ENCODE results near the gene IGFLR1. TPM values are rescaled to one million over a fixed set of nuclear protein-coding genes. Genes with fewer than 3 reads are reported as not detected.

Gene IGFLR1
- total and polyA plus RNA-seq, 2 of the 8 experiments (the other 6 are each of a cell fraction or from before 2014, with no cell fraction given) = 8.4 to 28.9 TPM

DNA sequence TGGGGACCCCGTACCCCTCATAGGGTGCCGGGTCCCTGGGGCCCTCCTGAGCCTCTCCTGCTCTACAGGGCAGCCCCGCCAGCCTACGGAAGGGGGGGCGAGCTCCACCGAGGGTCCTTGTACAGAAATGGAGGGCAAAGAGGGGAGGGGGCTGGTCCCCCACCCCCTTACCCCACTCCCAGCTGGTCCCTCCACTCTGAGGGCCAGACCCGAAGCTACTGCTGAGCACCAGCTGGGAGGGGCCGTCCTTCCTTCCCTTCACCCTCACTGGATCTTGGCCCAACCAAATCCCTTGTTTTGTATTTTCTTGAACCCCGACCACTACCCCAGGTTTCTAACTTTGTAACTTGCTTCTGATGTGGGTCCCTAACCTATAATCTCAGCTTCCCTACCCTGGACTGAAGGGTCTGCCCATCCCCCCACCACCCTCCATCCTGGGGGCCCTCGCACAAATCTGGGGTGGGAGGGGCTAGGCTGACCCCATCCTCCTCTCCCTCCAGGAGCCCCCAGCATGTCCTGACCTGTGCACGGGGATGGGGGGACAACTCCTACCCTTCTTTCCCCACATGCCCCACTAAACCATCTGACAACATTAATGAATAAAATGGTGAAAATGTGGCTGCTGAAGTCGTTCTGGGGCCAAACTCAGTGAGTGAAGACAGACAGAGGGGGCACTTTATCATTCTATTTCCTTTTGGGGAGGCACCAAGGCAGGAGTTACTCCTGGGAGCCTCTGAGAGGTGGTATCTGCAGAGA, 46.1 kb upstream of the IGFLR1 start:
- Histone ChIP-seq H3K4me2 (ENCODE audit: insufficient read depth in 1 of 2, low read depth in 2 of 2, low read length in 2 of 2) (no peak overlapping the region), H4K8ac (ENCODE audit: extremely low read depth, insufficient read depth, low read length) (no peak overlapping the region), H3K27ac (ENCODE audit: low read depth, low read length) (no peak overlapping the region), H3K27me3 (replicated peaks in 1 of 4; ENCODE audit: control insufficient read depth in 3 of 4, extremely low read depth in 1 of 4, insufficient read depth in 3 of 4, low read length in 3 of 4) (no peaks in the 10 kb centered on the region; a peak in 1 of 7 replicates), H2AFZ (ENCODE audit: low read length) (no peak overlapping the region), H3K4me1 (replicated peaks in 1 of 4; ENCODE audit: control insufficient read depth in 3 of 4, insufficient read depth in 4 of 4, low read length in 3 of 4) (peaks cover 0 to 10% (median 4%) of the 10 kb centered on the region in 4 experiments; a peak in 5 of 7 replicates), H2BK5ac (ENCODE audit: low read depth, low read length) (no peak overlapping the region), H3K4ac (replicated peaks; ENCODE audit: insufficient read length, low read depth, low read length) (no peak overlapping the region), H2BK15ac (ENCODE audit: low read length) (no peak overlapping the region), H4K5ac (ENCODE audit: insufficient read length, low read depth, low read length) (no peak overlapping the region), H3K36me3 (ENCODE audit: control insufficient read depth in 2 of 4, insufficient read depth in 4 of 4, low read length in 3 of 4) (no peaks in the 10 kb centered on the region), H3K56ac (replicated peaks; ENCODE audit: insufficient read length, low read depth, low read length) (no peak overlapping the region), H3K79me1 (ENCODE audit: low read depth, low read length) (no peaks in the 10 kb centered on the region), H3K18ac (ENCODE audit: extremely low read depth, low read length) (no peak overlapping the region), H2BK20ac (ENCODE audit: low read length) (no peak overlapping the region), H4K91ac (replicated peaks; ENCODE audit: insufficient read length, low read length) (no peak overlapping the region), H3K23ac (ENCODE audit: insufficient read length) (no peak overlapping the region), H3K9ac (replicated peaks in 1 of 4; ENCODE audit: extremely low read depth in 1 of 4, low read depth in 3 of 4, low read length in 3 of 4) (no peak overlapping the region), H2AK5ac (ENCODE audit: low read depth, low read length) (no peak overlapping the region), H3K23me2 (ENCODE audit: low read depth, low read length) (peaks cover 11% of the 10 kb centered on the region), H4K20me1 (replicated peaks in 1 of 2; ENCODE audit: control insufficient read depth in 1 of 2, insufficient read depth in 2 of 2, low read length in 2 of 2) (peaks cover 3 to 9% of the 10 kb centered on the region in 2 experiments), H3K9me3 (ENCODE audit: insufficient read depth in 2 of 2, low read depth in 1 of 2, low read length in 1 of 2) (no peaks in the 10 kb centered on the region), H2BK12ac (ENCODE audit: low read depth, low read length) (no peak overlapping the region), H2BK120ac (replicated peaks; ENCODE audit: low read depth, low read length) (no peak overlapping the region), H3K4me3 (ENCODE audit: extremely low read depth in 1 of 4, insufficient read depth in 2 of 4, low read depth in 3 of 4, low read length in 4 of 4) (no peak overlapping the region), H3K79me2 (ENCODE audit: control insufficient read depth in 1 of 2, insufficient read depth in 2 of 2, low read length in 2 of 2) (no peaks in the 10 kb centered on the region), H3K14ac (ENCODE audit: insufficient read length) (no peak overlapping the region)
- FAIRE-seq (no peak), DNase-seq (ENCODE audit: low read depth in 1 of 2, low spot score in 2 of 2) (no peak)
- POLR2A ChIA-PET (ENCODE audit: partially characterized antibody) = interaction anchor here (0.8 to 2.2 kb wide), 3 partner anchors 8 to 61 kb away, joined by 4 to 9 read pairs (median 5); no protein-coding TSS in a partner anchor
- WGBS, 2 experiments (ENCODE audit: extremely low coverage in 1 of 2, insufficient coverage in 1 of 2, insufficient read length in 1 of 2, insufficient replicate concordance in 2 of 2, low coverage in 1 of 2, low lambda C conversion rate in 2 of 2, missing lambda C conversion rate in 1 of 2) = 78% methylated on average over 10 of the region's 12 CpGs; no CpG with 5 or more reads in 1 of the 2 experiments
- CTCF ChIA-PET (ENCODE audit: partially characterized antibody) = interaction anchor here (0.6 to 3.8 kb wide), 9 partner anchors 9 to 372 kb away, joined by 3 to 13 read pairs (median 4); no protein-coding TSS in a partner anchor
- no peak for TF ChIP-seq HDAC2 (IDR thresholded peaks at IDR 0.05; ENCODE audit: borderline replicate concordance in 1 of 2, low read depth in 2 of 2, low read length in 2 of 2)
- no peak for TF ChIP-seq SIX5 (IDR thresholded peaks at IDR 0.05; ENCODE audit: low read depth, low read length)
- TF ChIP-seq TCF12 (IDR thresholded peaks at IDR 0.05; ENCODE audit: low read depth, low read length) = no peak
- no peak for TF ChIP-seq ATF3 (IDR thresholded peaks at IDR 0.05; ENCODE audit: insufficient read depth, low read depth, low read length)
- TF ChIP-seq RXRA (IDR thresholded peaks at IDR 0.05; ENCODE audit: insufficient read depth, low read depth, low read length) = no peak
- TF ChIP-seq CHD2 (IDR thresholded peaks at IDR 0.05; ENCODE audit: low read length) = no peak
- TF ChIP-seq RAD21 (IDR thresholded peaks at IDR 0.05 in 1 of 2, conservative IDR thresholded peaks at IDR 0.05 in 1 of 2; ENCODE audit: low read depth in 2 of 2, low read length in 2 of 2) = no peak
- TF ChIP-seq SP2 (IDR thresholded peaks at IDR 0.05; ENCODE audit: low read length) = no peak
- TF ChIP-seq SAP30 (IDR thresholded peaks at IDR 0.05; ENCODE audit: insufficient read depth, insufficient replicate concordance, low read length) = no peak
- no peak for TF ChIP-seq GTF2F1 (IDR thresholded peaks at IDR 0.05; ENCODE audit: borderline replicate concordance, low read depth, low read length)
- TF ChIP-seq BCL11A (IDR thresholded peaks at IDR 0.05; ENCODE audit: low read depth in 2 of 2, low read length in 2 of 2) = no peak

All from H1 (cell line).